Muscle of leg (tissue), 11 donors: ENCODE data around the gene NKAPL. TPM values are rescaled to one million over a fixed set of nuclear protein-coding genes. Genes with fewer than 3 reads are reported as not detected.
"Not testable (repeated sequence)": the region's sequence is repeated elsewhere in the genome, so short reads cannot be mapped to it uniquely, and the experiment has no call there.

Experiments used
- DNase-seq: peaks from one replicate; pipeline ENCODE4 v3.0.0; 2013
- H3K27ac ChIP-seq: one replicate; pipeline ENCODE4 v1.5.1; 2013; ENCODE audit warnings: mild to moderate bottlenecking, low read length, control low read depth
- H3K27me3 ChIP-seq: one replicate; pipeline ENCODE4 v1.6.1; 2013; ENCODE audit warnings: low read length; ENCODE audit not compliant: control insufficient read depth, insufficient read depth
- H3K36me3 ChIP-seq: one replicate; pipeline ENCODE4 v1.6.1; 2013; ENCODE audit warnings: low read length; ENCODE audit not compliant: control insufficient read depth, insufficient read depth
- H3K4me1 ChIP-seq: one replicate; pipeline ENCODE4 v1.6.1; 2013; ENCODE audit warnings: low read length; ENCODE audit not compliant: control insufficient read depth, insufficient read depth
- H3K4me3 ChIP-seq: one replicate; pipeline ENCODE4 v1.5.1; 2013; ENCODE audit warnings: low read length, control low read depth
- H3K9me3 ChIP-seq: replicated peaks from 2 replicates; pipeline ENCODE4 v1.6.1; 2013; ENCODE audit warnings: low read depth, low read length; ENCODE audit not compliant: control insufficient read depth
- WGBS: methylation state at CpG from one replicate; pipeline ENCODE4 v1.1.5; 2013; ENCODE audit warnings: missing lambda C conversion rate; ENCODE audit not compliant: insufficient coverage; 5-methylcytosine and 5-hydroxymethylcytosine counted together
- polyA plus RNA-seq, 8 donors: library from polyadenylated mRNA; unstranded; fragments of 120-200 nt; gene quantifications; one replicate each; pipeline versions ENCODE4 v1.2.1 to v1.2.3, GENCODE V29; 2013; ENCODE audit warnings: inconsistent platforms in 1 of 8, low replicate concordance in 1 of 8; ENCODE audit not compliant: insufficient read length in 8 of 8, insufficient read depth in 1 of 8
- total RNA-seq: library from RNA; stranded (reverse); fragments of 120-200 nt; gene quantifications from one replicate; pipeline ENCODE4 v1.2.4, GENCODE V29; 2013

Gene NKAPL
- total and polyA plus RNA-seq, 9 donors, result 0.64 to 1.4 (median 0.97) TPM

DNA sequence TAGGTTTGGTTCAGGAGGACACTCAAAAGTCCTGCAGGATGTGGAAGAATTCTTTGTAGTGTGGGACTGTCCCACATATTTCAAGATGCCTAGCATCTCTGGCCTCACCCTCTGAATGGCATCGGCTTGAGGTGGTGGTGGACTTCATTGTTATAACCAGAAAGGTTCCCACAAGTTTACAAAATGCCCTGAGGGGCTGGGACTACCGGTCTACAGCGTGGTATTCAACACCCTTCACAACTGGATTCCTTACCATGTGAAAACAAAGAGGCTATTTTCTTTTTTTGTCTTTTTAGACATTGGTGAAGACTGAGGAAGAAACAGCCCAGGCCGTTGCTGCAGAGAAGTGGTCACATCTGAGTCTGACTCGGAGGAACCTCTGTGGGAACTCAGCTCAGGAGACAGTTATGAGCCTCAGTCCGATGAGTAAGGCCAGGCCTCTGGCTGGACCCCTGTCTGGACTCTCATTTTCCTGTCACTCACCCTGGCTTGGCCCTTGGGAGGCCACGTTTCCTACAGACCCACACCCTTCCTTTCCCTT, 37.5 kb downstream of the NKAPL start:
- WGBS, result 80% methylated on average over 4 of the region's 7 CpGs
- H3K9me3 ChIP-seq, result no peaks in the 10 kb centered on the region
- no peak overlapping the region for H3K4me3 ChIP-seq
- H3K36me3 ChIP-seq, result peaks cover 25% of the 10 kb centered on the region
- H3K27me3 ChIP-seq, result no peaks in the 10 kb centered on the region
- no peak for DNase-seq
- H3K27ac ChIP-seq, result no peak overlapping the region
- H3K4me1 ChIP-seq, result no peaks in the 10 kb centered on the region

GRCh38 chr6:28303570-28303969, 44.5 kb downstream of the NKAPL start:
- Histone ChIP-seq H3K9me3 (no peaks in the 10 kb centered on the region), H3K27ac (no peak overlapping the region), H3K4me3 (no peak overlapping the region), H3K4me1 (no peaks in the 10 kb centered on the region), H3K36me3 (peaks cover 13% of the 10 kb centered on the region), H3K27me3 (no peaks in the 10 kb centered on the region)
- no peak for DNase-seq
- no CpG with 5 or more reads among the region's 3 CpGs for WGBS

GRCh38 chr6:28306363-28306762, 47.3 kb downstream of the NKAPL start:
- H3K27ac ChIP-seq, DNase-seq, H3K27me3 ChIP-seq, H3K4me1 ChIP-seq, H3K9me3 ChIP-seq, H3K4me3 ChIP-seq, H3K36me3 ChIP-seq: not testable (repeated sequence)

Other genes starting within 250 kb of the NKAPL start
- 0.62 TPM for gene ZNF165, start 178.7 kb upstream of the NKAPL start, total RNA-seq
- under 1 TPM; 0.24 to 0.67 (median 0.52) TPM for gene ZNF165, start 178.7 kb upstream of the NKAPL start, polyA plus RNA-seq
- 4.8 TPM for gene ZSCAN16, start 134.7 kb upstream of the NKAPL start, total RNA-seq
- gene ZSCAN16, start 134.7 kb upstream of the NKAPL start, polyA plus RNA-seq, result 1 to 10 TPM; 2.8 to 4.0 (median 3.6) TPM
- gene ZKSCAN8, start 117.4 kb upstream of the NKAPL start, total RNA-seq, result 21.8 TPM
- 10 to 100 TPM; 17.1 to 24.4 (median 20.0) TPM for gene ZKSCAN8, start 117.4 kb upstream of the NKAPL start, polyA plus RNA-seq
- gene ZSCAN9, start 34.0 kb upstream of the NKAPL start, total RNA-seq, result 20.4 TPM
- 10 to 100 TPM; 19.2 to 22.6 (median 19.9) TPM for gene ZSCAN9, start 34.0 kb upstream of the NKAPL start, polyA plus RNA-seq
- 7.0 TPM for gene ZKSCAN4, start 7.0 kb upstream of the NKAPL start, total RNA-seq
- 1 to 10 TPM; 4.8 to 6.2 (median 5.5) TPM for gene ZKSCAN4, start 7.0 kb upstream of the NKAPL start, polyA plus RNA-seq
- gene ZSCAN26, start 7.8 kb downstream of the NKAPL start, total RNA-seq, result 24.6 TPM
- gene ZSCAN26, start 7.8 kb downstream of the NKAPL start, polyA plus RNA-seq, result 10 to 100 TPM; 15.4 to 22.0 (median 19.0) TPM
- gene PGBD1, start 22.3 kb downstream of the NKAPL start, total RNA-seq, result 6.3 TPM
- gene PGBD1, start 22.3 kb downstream of the NKAPL start, polyA plus RNA-seq, result 1 to 10 TPM; 5.9 to 7.4 (median 6.2) TPM
- gene ZSCAN31, start 76.9 kb downstream of the NKAPL start, total RNA-seq, result 11.9 TPM
- gene ZSCAN31, start 76.9 kb downstream of the NKAPL start, polyA plus RNA-seq, result 1 to 10 TPM; 5.7 to 9.3 (median 7.5) TPM
- gene ZKSCAN3, start 90.7 kb downstream of the NKAPL start, total RNA-seq, result 8.2 TPM
- 1 to 10 TPM; 5.0 to 7.0 (median 6.0) TPM for gene ZKSCAN3, start 90.7 kb downstream of the NKAPL start, polyA plus RNA-seq
- gene ZSCAN12, start 140.4 kb downstream of the NKAPL start, total RNA-seq, result 8.2 TPM
- gene ZSCAN12, start 140.4 kb downstream of the NKAPL start, polyA plus RNA-seq, result 1 to 10 TPM; 4.4 to 6.6 (median 5.1) TPM
- 5.5 TPM for gene ZSCAN23, start 184.2 kb downstream of the NKAPL start, total RNA-seq
- 1 to 10 TPM; 3.1 to 6.5 (median 5.5) TPM for gene ZSCAN23, start 184.2 kb downstream of the NKAPL start, polyA plus RNA-seq